AG04450 (cell line): ENCODE measurements around the gene SIN3B. TPM values are rescaled to one million over a fixed set of nuclear protein-coding genes. Genes with fewer than 3 reads are reported as not detected.
A peak's percentile ranks its signal among the peaks of the same experiment; 100 is the strongest.

Experiments
- CTCF ChIA-PET: fragments of 300-600, 350-600 bp; formaldehyde crosslinking; extraction: SDS; loops from one replicate; lab custom pipeline; 2022; ENCODE audit warnings: antibody characterized with exemption, inconsistent platforms; lab: Charles Lee
- POLR2A ChIA-PET: fragments of 350-600 bp; formaldehyde crosslinking; extraction: SDS; loops from one replicate; lab custom pipeline; 2021; ENCODE audit warnings: antibody characterized with exemption, inconsistent platforms; lab: Yijun Ruan, JAX
- DNase-seq: peaks from one replicate; pipeline ENCODE4 v3.0.0-alpha.2; 2011; ENCODE audit warnings: low read depth, low spot score
- H3K27ac ChIP-seq: one replicate; pipeline ENCODE4 v1.5.1; 2012; ENCODE audit warnings: low read depth, low read length, control low read depth
- H3K27me3 ChIP-seq: one replicate; pipeline ENCODE4 v1.6.0; 2012; ENCODE audit warnings: low read length; ENCODE audit not compliant: control insufficient read depth, insufficient read depth
- H3K4me3 ChIP-seq: 2 replicates; pipeline ENCODE4 v1.5.1; 2011; ENCODE audit warnings: mild to moderate bottlenecking, low read depth, low read length, control low read depth
- H3K9me3 ChIP-seq: 2 replicates; pipeline ENCODE4 v1.5.1; 2012; ENCODE audit warnings: low read length; ENCODE audit not compliant: control insufficient read depth, insufficient read depth
- CTCF ChIP-seq: IDR thresholded peaks from 2 replicates; pipeline ENCODE4 v1.5.1; 2011; ENCODE audit warnings: low read depth, low read length, control low read depth, inconsistent platforms
- polyA plus RNA-seq: library from polyadenylated mRNA; depleted of rRNA; stranded (reverse); fragments of >200 nt; gene quantifications from 2 replicates; pipeline ENCODE4 v1.2.3, GENCODE V29; 2011

The SIN3B gene
- polyA plus RNA-seq, 1 experiment: 18.8 TPM

- Histone ChIP-seq H3K27me3 (no peaks in the 10 kb centered on the region), H3K27ac (peak overlapping the region; percentile 70), H3K4me3 (no peak overlapping the region), H3K9me3 (peaks cover 6% of the 10 kb centered on the region; the same call in 1 of the 2 replicates)
- TF ChIP-seq CTCF: no peak
- CTCF ChIA-PET: no interaction called here
- peak; percentile 18 for DNase-seq
- POLR2A ChIA-PET: interaction anchor here (1.2 kb wide), 1 partner anchor 568 kb away, joined by 3 read pairs; the partner anchor contains the start of gene MVB12A
Observed at GRCh38 chr19:16851031-16851712, 22.0 kb downstream of the SIN3B start.

- Histone ChIP-seq H3K27me3 (no peaks in the 10 kb centered on the region), H3K27ac (no peak overlapping the region), H3K9me3 (peaks cover 3% of the 10 kb centered on the region; the same call in 1 of the 2 replicates), H3K4me3 (no peak overlapping the region)
- no peak for DNase-seq
- POLR2A ChIA-PET: no interaction called here
- no peak for TF ChIP-seq CTCF
- CTCF ChIA-PET: no interaction called here
Observed at GRCh38 chr19:16853066-16853465, 23.9 kb downstream of the SIN3B start.

GRCh38 chr19:16856091-16856490, 26.9 kb downstream of the SIN3B start:
- POLR2A ChIA-PET: no interaction called here
- CTCF ChIA-PET: no interaction called here
- no peak for TF ChIP-seq CTCF
- no peak overlapping the region for H3K4me3 ChIP-seq
- no peaks in the 10 kb centered on the region for H3K27me3 ChIP-seq
- no peak overlapping the region for H3K27ac ChIP-seq
- peaks cover 6% of the 10 kb centered on the region; the same call in 1 of the 2 replicates for H3K9me3 ChIP-seq
- DNase-seq: no peak

GRCh38 chr19:16859626-16860025, 30.4 kb downstream of the SIN3B start:
- no peaks in the 10 kb centered on the region for H3K27me3 ChIP-seq
- peaks cover 3% of the 10 kb centered on the region; the same call in 1 of the 2 replicates for H3K9me3 ChIP-seq
- no peak overlapping the region for H3K27ac ChIP-seq
- no peak overlapping the region for H3K4me3 ChIP-seq
- TF ChIP-seq CTCF: no peak
- DNase-seq: no peak
- ChIA-PET CTCF (no interaction called here), POLR2A (interaction anchor here (1.0 kb wide), 1 partner anchor 27 kb away, joined by 9 read pairs; no protein-coding TSS in a partner anchor)

GRCh38 chr19:16860118-16860517, 30.9 kb downstream of the SIN3B start:
- ChIA-PET CTCF (no interaction called here), POLR2A (interaction anchor here (1.0 kb wide), 1 partner anchor 27 kb away, joined by 9 read pairs; no protein-coding TSS in a partner anchor)
- no peak for TF ChIP-seq CTCF
- Histone ChIP-seq H3K4me3 (no peak overlapping the region), H3K9me3 (peaks cover 3% of the 10 kb centered on the region; the same call in 1 of the 2 replicates), H3K27me3 (no peaks in the 10 kb centered on the region), H3K27ac (no peak overlapping the region)
- no peak for DNase-seq
